Ovary (tissue), 9 donors: ENCODE results near the gene MGAT4B. TPM values are rescaled to one million over a fixed set of nuclear protein-coding genes. Genes with fewer than 3 reads are reported as not detected.

Source experiments
- DNase-seq, 5 donors: peaks; one replicate each; pipeline ENCODE4 v3.0.0-alpha.2; 2019 to 2020
- H3K27ac ChIP-seq, 2 donors: fragments of 200-600 bp; one replicate each; pipeline versions ENCODE4 v1.5.1 to v1.8.0; 2019 to 2022
- H3K27me3 ChIP-seq: fragments of 200-600 bp; one replicate; pipeline ENCODE4 v1.8.0; 2022
- H3K36me3 ChIP-seq: fragments of 200-600 bp; sonication (generic); one replicate; pipeline ENCODE4 v1.5.1; 2019
- H3K4me1 ChIP-seq: one replicate; pipeline ENCODE4 v1.8.1; 2013; ENCODE audit warnings: mild to moderate bottlenecking, moderate library complexity; ENCODE audit not compliant: insufficient read depth
- H3K4me3 ChIP-seq: fragments of 200-600 bp; sonication (generic); one replicate; pipeline ENCODE4 v1.5.1; 2017
- H3K9me3 ChIP-seq, 2 donors: fragments of 200-600 bp in 1 of 2; sonication (generic) in 1 of 2; one replicate each; pipeline versions ENCODE4 v1.5.1 to v1.8.1; 2013 to 2019; ENCODE audit warnings: mild to moderate bottlenecking in 1 of 2, moderate library complexity in 1 of 2
- EP300 ChIP-seq: sonication (generic); formaldehyde crosslinking; IDR thresholded peaks from one replicate; pipeline ENCODE4 v1.6.1; 2017; ENCODE audit warnings: antibody characterized with exemption
- POLR2A ChIP-seq: fragments of 450-650 bp; IDR thresholded peaks from one replicate; pipeline ENCODE4 v1.6.1; 2017; ENCODE audit warnings: antibody characterized with exemption, mild to moderate bottlenecking, moderate library complexity
- WGBS, 3 donors: extraction: QIAGEN DNeasy Blood & Tissue Kit in 1 of 3; methylation state at CpG; one replicate each; pipeline versions ENCODE4 v1.1.5 to v1.1.7; 2013 to 2017; 5-methylcytosine and 5-hydroxymethylcytosine counted together
- intact Hi-C, 4 donors: fragments of 100-400 bp; cut with DNase I; formaldehyde crosslinking; loops; one replicate each; pipeline versions ENCODE4 v1.11.0 to v1.15.1; 2022 to 2023
- polyA plus RNA-seq, 2 donors: library from polyadenylated mRNA; stranded (reverse); fragments of 200-250 nt in 1 of 2; fragments of 350-450 nt in 1 of 2; fragmentation: Illumina TruSeq in 1 of 2; extraction: RNeasy Lipid Tissue Mini Kit (QIAGEN cat#74804) in 1 of 2; gene quantifications; one replicate each; pipeline ENCODE4 v1.2.3, GENCODE V29; 2013 to 2014
- total RNA-seq, 7 donors: library from RNA; depleted of rRNA in 2 of 7; stranded (reverse); fragments of >200 nt in 2 of 7; fragmentation: NEBNext Ultra II Directional in 3 of 7; extraction: Animal tissue kit (Norgen Biotek cat#: 25700) in 3 of 7; gene quantifications; one replicate each; pipeline versions ENCODE4 v1.1.0 to v1.2.4, GENCODE V29; 2016 to 2023
- TF ChIP-seq, protein P1 (sequence below), 3 donors: fragments of 450-650 bp in 2 of 3; fragments of 200-600 bp in 1 of 3; IDR thresholded peaks; one replicate each; pipeline versions ENCODE4 v1.5.1 to v1.8.0; 2016 to 2022; ENCODE audit warnings: antibody characterized with exemption in 3 of 3, mild to moderate bottlenecking in 1 of 3
- donor health status: DM: no; HTN: no; CAD: no; lungs with moderate emphysema.
- donor health status: DM: no; HTN: no; CAD: no.
- donor health status: Bipolar disorder and iron deficiency.
- donor health status: DM: yes; HTN: yes; CAD: no.
- donor health status: DM: no; HTN: no; CAD: no.
- donor health status: DM: yes; HTN: yes; CAD: no.

The MGAT4B gene
- total and polyA plus RNA-seq, 9 donors = 51.0 to 102 (median 65.6) TPM

GRCh38 chr5:179798771-179799643 is 7.7 kb downstream of the MGAT4B start:
- no peak overlapping the region for H3K4me3 ChIP-seq
- H3K36me3 ChIP-seq = no peaks in the 10 kb centered on the region
- intact Hi-C loops = loop anchor here in 3 of 4 donors (5.0 to 10.0 kb wide), 3 partner anchors 37 to 106 kb away; partner anchors contain the start of genes MRNIP (in 1 of the 3) and TBC1D9B (in 1 of the 3)
- no peak for TF ChIP-seq EP300
- TF ChIP-seq, protein P1, sequence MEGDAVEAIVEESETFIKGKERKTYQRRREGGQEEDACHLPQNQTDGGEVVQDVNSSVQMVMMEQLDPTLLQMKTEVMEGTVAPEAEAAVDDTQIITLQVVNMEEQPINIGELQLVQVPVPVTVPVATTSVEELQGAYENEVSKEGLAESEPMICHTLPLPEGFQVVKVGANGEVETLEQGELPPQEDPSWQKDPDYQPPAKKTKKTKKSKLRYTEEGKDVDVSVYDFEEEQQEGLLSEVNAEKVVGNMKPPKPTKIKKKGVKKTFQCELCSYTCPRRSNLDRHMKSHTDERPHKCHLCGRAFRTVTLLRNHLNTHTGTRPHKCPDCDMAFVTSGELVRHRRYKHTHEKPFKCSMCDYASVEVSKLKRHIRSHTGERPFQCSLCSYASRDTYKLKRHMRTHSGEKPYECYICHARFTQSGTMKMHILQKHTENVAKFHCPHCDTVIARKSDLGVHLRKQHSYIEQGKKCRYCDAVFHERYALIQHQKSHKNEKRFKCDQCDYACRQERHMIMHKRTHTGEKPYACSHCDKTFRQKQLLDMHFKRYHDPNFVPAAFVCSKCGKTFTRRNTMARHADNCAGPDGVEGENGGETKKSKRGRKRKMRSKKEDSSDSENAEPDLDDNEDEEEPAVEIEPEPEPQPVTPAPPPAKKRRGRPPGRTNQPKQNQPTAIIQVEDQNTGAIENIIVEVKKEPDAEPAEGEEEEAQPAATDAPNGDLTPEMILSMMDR (IDR thresholded peaks at IDR 0.05) = no peak
- TF ChIP-seq POLR2A = no peak
- 93 to 94% (median 93%) methylated on average over 36 of the region's 36 CpGs for WGBS, 3 donors
- H3K9me3 ChIP-seq = no peaks in the 10 kb centered on the region
- no peak overlapping the region for H3K27ac ChIP-seq
- peak in 3 of 5 donors; percentile 7 to 41 (median 26) for DNase-seq
- H3K4me1 ChIP-seq = peaks cover 8% of the 10 kb centered on the region
- H3K27me3 ChIP-seq = no peaks in the 10 kb centered on the region

DNA sequence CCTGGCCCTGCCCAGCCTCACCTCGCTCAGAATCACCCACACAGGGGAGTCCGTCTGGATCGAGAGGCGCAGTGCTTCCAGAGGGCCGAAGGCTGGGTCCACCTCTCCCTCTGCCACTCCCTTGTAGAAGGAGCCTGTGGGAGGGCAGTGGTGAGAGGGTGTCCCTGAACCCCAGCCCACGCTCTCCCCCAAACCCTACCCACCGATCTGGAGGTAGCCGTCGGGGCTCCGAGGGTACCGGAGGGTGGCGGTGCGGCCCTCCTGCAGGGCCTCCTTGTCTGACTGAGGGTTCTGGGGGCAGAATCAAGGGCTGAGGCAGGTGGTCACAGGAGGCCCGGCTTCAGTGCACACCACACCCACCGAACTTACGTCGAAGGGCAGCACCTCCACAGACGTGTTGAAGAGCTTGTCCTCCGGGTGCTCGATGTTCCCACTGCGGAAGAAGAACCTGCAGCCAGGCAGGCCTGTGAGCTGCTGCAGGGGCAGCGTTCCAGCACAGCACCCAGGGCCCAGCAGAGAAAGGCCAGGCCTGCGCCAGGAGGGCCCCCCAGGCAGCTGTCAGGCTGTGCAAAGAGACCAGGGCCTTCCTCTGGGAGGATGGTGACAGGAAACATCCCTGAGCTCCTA is 8.4 kb downstream of the MGAT4B start:
- TF ChIP-seq POLR2A (no peak), EP300 (no peak)
- TF ChIP-seq, protein P1 (IDR thresholded peaks at IDR 0.05) = no peak
- Histone ChIP-seq H3K27me3 (no peaks in the 10 kb centered on the region), H3K36me3 (no peaks in the 10 kb centered on the region), H3K27ac (no peak overlapping the region), H3K4me3 (no peak overlapping the region), H3K9me3 (no peaks in the 10 kb centered on the region), H3K4me1 (peaks cover 13% of the 10 kb centered on the region)
- intact Hi-C loops = loop anchor here in 3 of 4 donors (5.0 to 10.0 kb wide), 3 partner anchors 36 to 107 kb away; partner anchors contain the start of genes MRNIP (in 1 of the 3) and TBC1D9B (in 1 of the 3)
- DNase-seq = peak in 2 of 5 donors; percentile 9 to 27
- 91 to 98% (median 92%) methylated on average over 16 to 23 of the region's 23 CpGs for WGBS, 3 donors

DNA sequence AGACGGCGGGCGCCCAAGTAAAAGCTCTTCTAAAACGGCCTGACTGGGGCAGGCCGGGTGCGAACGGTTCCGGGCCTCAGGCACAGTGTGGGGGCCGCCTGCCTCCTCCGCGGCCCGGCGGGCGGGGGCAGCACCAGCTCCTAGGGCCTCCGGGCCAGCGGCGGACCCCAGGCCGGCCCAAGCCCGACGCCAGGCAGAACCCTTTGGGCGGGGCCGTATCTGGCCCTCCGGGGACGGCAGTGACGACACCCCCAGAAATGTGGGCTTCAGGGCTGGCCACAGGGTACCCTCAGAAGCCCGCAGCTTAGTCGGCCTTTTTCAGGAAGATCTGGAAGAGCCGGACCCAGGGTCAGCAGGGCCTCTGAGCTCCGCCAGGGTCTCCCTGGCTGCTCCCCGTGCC is 8.9 kb downstream of the MGAT4B start:
- peaks cover 15% of the 10 kb centered on the region for H3K4me1 ChIP-seq
- no peak overlapping the region for H3K27ac ChIP-seq
- 91 to 93% (median 93%) methylated on average over 27 to 30 of the region's 30 CpGs for WGBS, 3 donors
- H3K27me3 ChIP-seq = no peaks in the 10 kb centered on the region
- no peaks in the 10 kb centered on the region for H3K9me3 ChIP-seq
- intact Hi-C loops = loop anchor here in 3 of 4 donors (5.0 to 10.0 kb wide), 3 partner anchors 35 to 107 kb away; partner anchors contain the start of genes MRNIP (in 1 of the 3) and TBC1D9B (in 1 of the 3)
- DNase-seq = peak in 2 of 5 donors; percentile 28 to 42
- no peak for TF ChIP-seq EP300
- TF ChIP-seq POLR2A = no peak
- TF ChIP-seq, protein P1 (IDR thresholded peaks at IDR 0.05) = no peak
- no peaks in the 10 kb centered on the region for H3K36me3 ChIP-seq
- H3K4me3 ChIP-seq = no peak overlapping the region

DNA sequence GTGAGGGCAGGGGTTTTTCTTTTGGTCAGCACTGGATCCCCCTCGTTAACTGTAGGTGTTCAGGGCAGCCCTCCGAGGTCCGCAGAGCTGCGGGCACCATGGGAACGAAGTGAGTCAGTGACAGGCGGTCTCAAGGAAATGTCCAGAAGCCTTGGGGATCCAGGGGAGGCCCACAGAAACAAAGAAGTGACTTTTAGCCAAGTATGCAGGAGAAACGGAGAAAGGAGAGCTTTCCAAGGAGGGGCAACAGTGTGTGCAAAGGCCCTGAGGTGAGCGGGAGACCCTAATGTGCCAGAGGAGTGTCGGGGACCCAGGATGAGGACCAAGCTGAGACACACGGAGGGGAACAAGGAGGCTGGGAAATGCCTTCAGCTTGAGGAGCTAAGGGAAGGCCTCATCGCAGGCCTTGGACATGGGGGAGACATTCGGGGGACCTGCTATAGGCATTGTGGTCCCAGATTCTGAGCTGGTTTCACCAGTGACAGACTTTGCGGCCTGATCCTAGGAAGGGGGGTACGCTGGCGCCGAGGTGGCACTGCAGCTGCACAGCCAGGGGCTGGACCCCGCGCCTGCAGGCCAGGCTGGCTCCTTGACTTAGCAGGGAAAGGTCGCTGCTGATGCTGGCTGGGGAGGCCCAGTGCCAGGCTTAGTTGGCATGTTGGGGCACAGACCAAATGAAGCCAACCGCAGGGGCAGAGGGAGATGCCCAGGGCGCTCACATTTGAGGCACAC is 9.6 kb downstream of the MGAT4B start:
- intact Hi-C loops = loop anchor here in 3 of 4 donors (5.0 to 10.0 kb wide), 3 partner anchors 35 to 108 kb away; partner anchors contain the start of genes MRNIP (in 1 of the 3) and TBC1D9B (in 1 of the 3)
- H3K27ac ChIP-seq = peak overlapping the region; percentile 63 to 68
- H3K4me1 ChIP-seq = peaks cover 15% of the 10 kb centered on the region
- 84 to 88% (median 85%) methylated on average over 21 of the region's 21 CpGs for WGBS, 3 donors
- no peaks in the 10 kb centered on the region for H3K9me3 ChIP-seq
- peak overlapping the region; percentile 49 for H3K4me3 ChIP-seq
- H3K27me3 ChIP-seq = no peaks in the 10 kb centered on the region
- peak in 3 of 5 donors; percentile 20 to 46 (median 33) for DNase-seq
- TF ChIP-seq, protein P1 (IDR thresholded peaks at IDR 0.05) = no peak
- no peak for TF ChIP-seq POLR2A
- TF ChIP-seq EP300 = no peak
- no peaks in the 10 kb centered on the region for H3K36me3 ChIP-seq
